HPDE6-E6E7 (cell line): Measurements from ENCODE around the gene POLR1A.
A peak's percentile ranks its signal among the peaks of the same experiment; 100 is the strongest.

Experiments used
- DNase-seq: peaks from one replicate; pipeline ENCODE4 v3.0.0; 2011; ENCODE audit warnings: missing footprints; ENCODE audit errors: extremely low spot score

The POLR1A gene

GRCh38 chr2:86037795-86038192 lies 67.9 kb downstream of the POLR1A start:
- DNase-seq: no peak

- no peak for DNase-seq
Observed at GRCh38 chr2:86037141-86037794, 68.4 kb downstream of the POLR1A start.

- no peak for DNase-seq
Observed at GRCh38 chr2:86036669-86037138, 69.0 kb downstream of the POLR1A start.

- peak; percentile 52 for DNase-seq
Observed at GRCh38 chr2:86035883-86036668, 69.6 kb downstream of the POLR1A start.

- no peak for DNase-seq
Observed at GRCh38 chr2:86035376-86035882, 70.3 kb downstream of the POLR1A start.

GRCh38 chr2:86033751-86034692 lies 71.7 kb downstream of the POLR1A start:
- no peak for DNase-seq

GRCh38 chr2:86032861-86033595 lies 72.7 kb downstream of the POLR1A start:
- no peak for DNase-seq

- no peak for DNase-seq
Observed at GRCh38 chr2:86031606-86032005, 74.1 kb downstream of the POLR1A start.

GRCh38 chr2:86031151-86031550 lies 74.5 kb downstream of the POLR1A start:
- no peak for DNase-seq

GRCh38 chr2:86029873-86030272 lies 75.8 kb downstream of the POLR1A start:
- DNase-seq: no peak

- DNase-seq: no peak
Observed at GRCh38 chr2:86028766-86029381, 76.8 kb downstream of the POLR1A start.

- no peak for DNase-seq
Observed at GRCh38 chr2:86027922-86028765, 77.5 kb downstream of the POLR1A start.

GRCh38 chr2:86027196-86027921 lies 78.3 kb downstream of the POLR1A start:
- no peak for DNase-seq

GRCh38 chr2:86026744-86027065 lies 79.0 kb downstream of the POLR1A start:
- no peak for DNase-seq

GRCh38 chr2:86025976-86026743 lies 79.5 kb downstream of the POLR1A start:
- DNase-seq: no peak

GRCh38 chr2:86025229-86025820 lies 80.4 kb downstream of the POLR1A start:
- no peak for DNase-seq

GRCh38 chr2:86023366-86023712 lies 82.3 kb downstream of the POLR1A start:
- DNase-seq: no peak

GRCh38 chr2:86022661-86023365 lies 82.9 kb downstream of the POLR1A start:
- DNase-seq: no peak
